HepG2 (cell line): ENCODE measurements around the gene FEM1B. TPM values are rescaled to one million over a fixed set of nuclear protein-coding genes. Genes with fewer than 3 reads are reported as not detected.

Source experiments
- ATAC-seq: fragments of 200-7000 bp; cut with Tn5 transposase; 3 replicates; pipeline ENCODE4 v1.9.1; 2020; ENCODE audit warnings: mild to moderate bottlenecking, moderate library complexity
- BruUV-seq: library from RNA; stranded (reverse); fragments of 400-500 nt; replicated peaks from 2 replicates; lab custom pipeline; 2021; lab: Mats Ljungman, UMichigan
- CTCF ChIA-PET: fragments of 300-600 bp; formaldehyde crosslinking; extraction: SDS; loops from one replicate; lab custom pipeline; 2021; ENCODE audit warnings: low total read pairs, inconsistent platforms, low intra/inter-chr PET ratio; lab: Yijun Ruan, JAX
- POLR2A ChIA-PET: fragments of 350-600 bp; sonication (Branson Sonifier 250); formaldehyde crosslinking; loops from one replicate; lab custom pipeline; 2020; ENCODE audit warnings: antibody characterized with exemption, inconsistent platforms; lab: Yijun Ruan, JAX
- DNase-seq: peaks from one replicate; pipeline ENCODE4 v3.0.0-alpha.2; 2015; ENCODE audit warnings: low spot score
- FAIRE-seq: peaks from 3 replicates; lab custom pipeline; 2011; peaks lifted over from hg19 to GRCh38; lab: Jason Lieb, UNC
- H2AFZ ChIP-seq: one replicate; pipeline ENCODE4 v1.6.1; 2011; ENCODE audit warnings: low read length, inconsistent platforms
- H3K27ac ChIP-seq: fragments of 300-600 bp; 3 replicates; pipeline ENCODE4 v1.8.0; 2011; ENCODE audit warnings: mixed run types, mild to moderate bottlenecking, mixed read lengths, low read length, inconsistent platforms; ENCODE audit not compliant: insufficient read depth; ENCODE audit errors: extremely low read length
- H3K27me3 ChIP-seq, 2 experiments: fragments of 200-600 bp in 1 of 2; 2 replicates in 1 of 2; 3 replicates in 1 of 2; pipeline versions ENCODE4 v1.6.0 to v1.8.0; 2011; ENCODE audit warnings: low read length in 2 of 2, mild to moderate bottlenecking in 2 of 2, moderate library complexity in 2 of 2, inconsistent platforms in 1 of 2; ENCODE audit not compliant: insufficient read depth in 2 of 2, control insufficient read depth in 1 of 2
- H3K36me3 ChIP-seq, 2 experiments: fragments of 200-600 bp in 1 of 2; replicated peaks in 1 of 2; 2 replicates in 1 of 2; 3 replicates in 1 of 2; pipeline versions ENCODE4 v1.5.1 to v1.8.0; 2011; ENCODE audit warnings: low read length in 2 of 2, inconsistent platforms in 1 of 2; ENCODE audit not compliant: insufficient read depth in 2 of 2, control insufficient read depth in 1 of 2
- H3K4me1 ChIP-seq: 2 replicates; pipeline ENCODE4 v1.5.1; 2012; ENCODE audit warnings: low read length, inconsistent platforms; ENCODE audit not compliant: insufficient read depth
- H3K4me2 ChIP-seq: 2 replicates; pipeline ENCODE4 v1.6.0; 2011; ENCODE audit warnings: low read depth, low read length, inconsistent platforms
- H3K4me3 ChIP-seq, 3 experiments: fragments of 200-600 bp in 1 of 3; sonication (generic), shearing (Covaris generic) in 1 of 3; replicated peaks in 1 of 3; 2 replicates each; pipeline ENCODE4 v1.5.1; 2011 to 2016; ENCODE audit warnings: low read length in 3 of 3, inconsistent platforms in 2 of 3, low read depth in 2 of 3, mild to moderate bottlenecking in 2 of 3, control low read depth in 1 of 3, mixed read lengths in 1 of 3; ENCODE audit not compliant: insufficient read depth in 1 of 3
- H3K79me2 ChIP-seq: one replicate; pipeline ENCODE4 v1.6.1; 2011; ENCODE audit warnings: low read length, inconsistent platforms; ENCODE audit not compliant: insufficient read depth
- H3K9ac ChIP-seq: 2 replicates; pipeline ENCODE4 v1.6.0; 2011; ENCODE audit warnings: mild to moderate bottlenecking, low read depth, low read length, inconsistent platforms; ENCODE audit not compliant: insufficient read depth
- H3K9me3 ChIP-seq: 2 replicates; pipeline ENCODE4 v1.5.1; 2012; ENCODE audit warnings: mild to moderate bottlenecking, low read length
- H4K20me1 ChIP-seq: 2 replicates; pipeline ENCODE4 v1.6.0; 2011; ENCODE audit warnings: inconsistent platforms, mild to moderate bottlenecking, low read length, moderate library complexity; ENCODE audit not compliant: insufficient read depth
- ARNTL ChIP-seq: sonication (generic); formaldehyde crosslinking; IDR thresholded peaks from 2 replicates; pipeline ENCODE4 v1.4.0; 2020; ENCODE audit warnings: mild to moderate bottlenecking, missing genetic modification reagents
- BATF2 ChIP-seq: sonication (generic); formaldehyde crosslinking; IDR thresholded peaks from 2 replicates; pipeline ENCODE4 v1.8.0; 2022; ENCODE audit warnings: mild to moderate bottlenecking, missing genetic modification reagents, moderate library complexity
- CBX1 ChIP-seq: IDR thresholded peaks from one replicate; pipeline ENCODE4 v1.6.1; 2016; ENCODE audit warnings: antibody characterized with exemption, low read depth
- CEBPG ChIP-seq: IDR thresholded peaks from 2 replicates; pipeline ENCODE4 v1.6.1; 2016
- EZH2 ChIP-seq: conservative IDR thresholded peaks from 2 replicates; pipeline ENCODE4 v1.6.1; 2012; ENCODE audit warnings: mild to moderate bottlenecking, low read depth, low read length, moderate library complexity
- FOXK2 ChIP-seq: fragments of 450-650 bp; IDR thresholded peaks from 2 replicates; pipeline ENCODE4 v1.6.1; 2016
- FOXO1 ChIP-seq: sonication (generic); formaldehyde crosslinking; IDR thresholded peaks from 2 replicates; pipeline ENCODE4 v1.4.0; 2020; ENCODE audit warnings: missing genetic modification reagents
- GZF1 ChIP-seq: sonication (generic); formaldehyde crosslinking; IDR thresholded peaks from 2 replicates; pipeline ENCODE4 v1.5.1; 2020; ENCODE audit warnings: mild to moderate bottlenecking, missing genetic modification reagents
- MIER2 ChIP-seq: IDR thresholded peaks from 2 replicates; pipeline ENCODE4 v1.6.1; 2016; ENCODE audit warnings: missing biosample characterization, missing genetic modification reagents
- NFE2L1 ChIP-seq: sonication (generic); formaldehyde crosslinking; IDR thresholded peaks from 2 replicates; pipeline ENCODE4 v1.4.0; 2020; ENCODE audit warnings: missing genetic modification reagents, mild to moderate bottlenecking, borderline replicate concordance
- POGZ ChIP-seq: sonication (generic); formaldehyde crosslinking; IDR thresholded peaks from 2 replicates; pipeline ENCODE4 v1.4.0; 2020; ENCODE audit warnings: mild to moderate bottlenecking, missing genetic modification reagents
- SP2 ChIP-seq: sonication (generic); formaldehyde crosslinking; IDR thresholded peaks from 2 replicates; pipeline ENCODE4 v1.5.1; 2020; ENCODE audit warnings: mild to moderate bottlenecking, missing genetic modification reagents
- STAT5B ChIP-seq: sonication (generic); formaldehyde crosslinking; IDR thresholded peaks from 2 replicates; pipeline ENCODE4 v1.4.0; 2020; ENCODE audit warnings: missing genetic modification reagents
- ZFP41 ChIP-seq: sonication (generic); formaldehyde crosslinking; IDR thresholded peaks from 2 replicates; pipeline ENCODE4 v1.4.0; 2020; ENCODE audit warnings: mild to moderate bottlenecking, missing genetic modification reagents, borderline replicate concordance
- ZNF20 ChIP-seq: sonication (generic); formaldehyde crosslinking; IDR thresholded peaks from 2 replicates; pipeline ENCODE4 v1.4.0; 2020; ENCODE audit warnings: mild to moderate bottlenecking, moderate library complexity, missing genetic modification reagents
- ZNF331 ChIP-seq: sonication (generic); formaldehyde crosslinking; IDR thresholded peaks from 2 replicates; pipeline ENCODE4 v1.4.0; 2020; ENCODE audit warnings: missing genetic modification reagents
- ZNF781 ChIP-seq: sonication (generic); formaldehyde crosslinking; IDR thresholded peaks from 2 replicates; pipeline ENCODE4 v1.5.1; 2020; ENCODE audit warnings: borderline replicate concordance, mild to moderate bottlenecking, missing genetic modification reagents; ENCODE audit errors: not compliant biosample characterization
- ZSCAN12 ChIP-seq: sonication (generic); formaldehyde crosslinking; IDR thresholded peaks from 2 replicates; pipeline ENCODE4 v1.9.0; 2021; ENCODE audit warnings: mild to moderate bottlenecking, missing genetic modification reagents
- ZSCAN31 ChIP-seq: sonication (generic); formaldehyde crosslinking; IDR thresholded peaks from 2 replicates; pipeline ENCODE4 v1.5.0; 2020; ENCODE audit warnings: low read depth, mild to moderate bottlenecking, missing genetic modification reagents
- WGBS: methylation state at CpG from one replicate; pipeline ENCODE4 v1.1.6; 2017; ENCODE audit warnings: low lambda C conversion rate; 5-methylcytosine and 5-hydroxymethylcytosine counted together
- in situ Hi-C: cut with HindIII; loops from 2 replicates; pipeline ENCODE4 v1.10.0; 2017; ENCODE audit warnings: low pct_unique_long_range_greater_than_20kb; ENCODE audit not compliant: extremely low pct_ligation_motif_present
- intact Hi-C: fragments of 100-400 bp; cut with micrococcal nuclease; formaldehyde crosslinking; loops from one replicate; pipeline ENCODE4 v1.10.0; 2022; ENCODE audit not compliant: unreplicated experiment
- polyA plus RNA-seq, 8 experiments: library from polyadenylated mRNA; depleted of rRNA in 3 of 8; stranded (reverse) in 7 of 8; unstranded in 1 of 8; fragments of >200 nt; fragmentation: Illumina TruSeq in 4 of 8; extraction: Trizol in 4 of 8; gene quantifications; 2 replicates each; pipeline versions ENCODE4 v1.2.1 to v1.2.3, GENCODE V29; 2011 to 2016; ENCODE audit warnings: low read depth in 4 of 8, missing spikeins in 1 of 8, mixed read lengths in 1 of 8; ENCODE audit not compliant: insufficient read depth in 1 of 8
- total RNA-seq, 5 experiments: library from RNA; depleted of rRNA; stranded (reverse); fragments of >200 nt; fragmentation: Illumina TruSeq; extraction: Trizol; gene quantifications; 2 replicates each; pipeline ENCODE4 v1.2.3, GENCODE V29; 2016; ENCODE audit warnings: low read depth in 1 of 5
- TF ChIP-seq, protein P1 (sequence below): sonication (generic); formaldehyde crosslinking; IDR thresholded peaks from 2 replicates; pipeline ENCODE4 v1.8.0; 2022; ENCODE audit warnings: low read depth, missing genetic modification reagents
- TF ChIP-seq, protein P2 (sequence below): sonication (generic); formaldehyde crosslinking; IDR thresholded peaks from 2 replicates; pipeline ENCODE4 v1.5.1; 2020; ENCODE audit warnings: mild to moderate bottlenecking, missing genetic modification reagents, borderline replicate concordance
- TF ChIP-seq, protein P3 (sequence below): sonication (generic); formaldehyde crosslinking; IDR thresholded peaks from 2 replicates; pipeline ENCODE4 v1.5.1; 2020; ENCODE audit warnings: missing genetic modification reagents, mild to moderate bottlenecking, borderline replicate concordance

Gene FEM1B
- total and polyA plus RNA-seq, 2 of the 13 experiments (the other 11 are each of a cell fraction or from before 2014, with no cell fraction given), result 38.1 to 40.0 TPM

- TF ChIP-seq BATF2 (CRISPR knock-in tag) (no peak), ZFP41 (no peak), STAT5B (no peak), NFE2L1 (no peak)
- TF ChIP-seq, protein P1, sequence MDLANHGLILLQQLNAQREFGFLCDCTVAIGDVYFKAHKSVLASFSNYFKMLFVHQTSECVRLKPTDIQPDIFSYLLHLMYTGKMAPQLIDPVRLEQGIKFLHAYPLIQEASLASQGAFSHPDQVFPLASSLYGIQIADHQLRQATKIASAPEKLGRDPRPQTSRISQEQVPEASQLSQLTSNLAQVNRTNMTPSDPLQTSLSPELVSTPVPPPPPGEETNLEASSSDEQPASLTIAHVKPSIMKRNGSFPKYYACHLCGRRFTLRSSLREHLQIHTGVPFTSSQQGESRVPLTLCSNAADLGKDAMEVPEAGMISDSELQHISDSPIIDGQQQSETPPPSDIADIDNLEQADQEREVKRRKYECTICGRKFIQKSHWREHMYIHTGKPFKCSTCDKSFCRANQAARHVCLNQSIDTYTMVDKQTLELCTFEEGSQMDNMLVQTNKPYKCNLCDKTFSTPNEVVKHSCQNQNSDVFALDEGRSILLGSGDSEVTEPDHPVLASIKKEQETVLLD (CRISPR knock-in tag), result no peak
Measured at GRCh38 chr15:68261241-68261640, 16.3 kb upstream of the FEM1B start (continued).

DNA sequence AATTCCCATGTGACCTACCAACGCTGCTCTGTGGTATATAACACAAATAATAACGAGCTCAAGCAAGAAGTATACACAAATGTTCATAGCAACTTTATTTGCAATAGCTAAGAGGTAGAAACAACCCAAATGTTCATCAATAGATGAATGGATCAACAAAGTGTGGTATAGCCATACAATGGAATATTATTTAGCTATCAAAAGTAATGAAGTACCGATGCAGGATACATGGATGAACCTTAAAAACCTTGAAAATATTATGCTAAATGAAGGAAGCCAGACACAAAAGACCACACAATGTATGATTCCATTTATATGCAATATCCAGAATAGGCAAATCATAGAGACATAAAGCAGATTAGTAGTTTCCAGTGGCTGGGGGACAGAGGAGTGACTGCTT is 15.6 kb upstream of the FEM1B start:
- no TSS peak for BruUV-seq
- H2AFZ ChIP-seq, result no peak overlapping the region
- H3K79me2 ChIP-seq, result no peaks in the 10 kb centered on the region
- 15% methylated on average over 3 of the region's 3 CpGs for WGBS
- CTCF ChIA-PET, result no interaction called here
- no peak overlapping the region for H3K4me2 ChIP-seq
- no peak for FAIRE-seq
- H3K4me1 ChIP-seq, result peaks cover 2% of the 10 kb centered on the region
- 0 out of 5 replicates have a peak, but pooled peaks cover 0 to 4% of the 10 kb centered on the region in 2 experiments for H3K27me3 ChIP-seq
- no peak for DNase-seq
- no peaks in the 10 kb centered on the region for H3K36me3 ChIP-seq
- H3K9ac ChIP-seq, result no peak overlapping the region
- POLR2A ChIA-PET, result no interaction called here
- in situ Hi-C loops (no loop called here), intact Hi-C loops (no loop called here)
- no peak overlapping the region for H3K27ac ChIP-seq
- no peaks in the 10 kb centered on the region for H4K20me1 ChIP-seq
- no peak for ATAC-seq
- no peaks in the 10 kb centered on the region for H3K9me3 ChIP-seq
- H3K4me3 ChIP-seq, result no peak overlapping the region
- TF ChIP-seq SP2 (no peak), ZNF781 (CRISPR knock-in tag) (no peak), ZSCAN31 (CRISPR knock-in tag) (no peak), CEBPG (CRISPR knock-in tag) (no peak), EZH2 (no peak), FOXK2 (no peak), FOXO1 (CRISPR knock-in tag) (no peak), ARNTL (no peak), CBX1 (no peak), ZNF20 (CRISPR knock-in tag) (no peak), POGZ (CRISPR knock-in tag) (no peak), ZNF331 (CRISPR knock-in tag) (no peak), GZF1 (CRISPR knock-in tag) (no peak), ZSCAN12 (no peak), MIER2 (CRISPR knock-in tag) (no peak)
- TF ChIP-seq, protein P2, sequence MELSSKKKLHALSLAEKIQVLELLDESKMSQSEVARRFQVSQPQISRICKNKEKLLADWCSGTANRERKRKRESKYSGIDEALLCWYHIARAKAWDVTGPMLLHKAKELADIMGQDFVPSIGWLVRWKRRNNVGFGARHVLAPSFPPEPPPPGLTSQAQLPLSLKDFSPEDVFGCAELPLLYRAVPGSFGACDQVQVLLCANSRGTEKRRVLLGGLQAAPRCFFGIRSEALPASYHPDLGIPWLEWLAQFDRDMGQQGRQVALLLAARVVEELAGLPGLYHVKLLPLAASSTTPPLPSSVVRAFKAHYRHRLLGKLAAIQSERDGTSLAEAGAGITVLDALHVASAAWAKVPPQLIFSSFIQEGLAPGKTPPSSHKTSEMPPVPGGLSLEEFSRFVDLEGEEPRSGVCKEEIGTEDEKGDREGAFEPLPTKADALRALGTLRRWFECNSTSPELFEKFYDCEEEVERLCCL, result no peak
- TF ChIP-seq, protein P3, sequence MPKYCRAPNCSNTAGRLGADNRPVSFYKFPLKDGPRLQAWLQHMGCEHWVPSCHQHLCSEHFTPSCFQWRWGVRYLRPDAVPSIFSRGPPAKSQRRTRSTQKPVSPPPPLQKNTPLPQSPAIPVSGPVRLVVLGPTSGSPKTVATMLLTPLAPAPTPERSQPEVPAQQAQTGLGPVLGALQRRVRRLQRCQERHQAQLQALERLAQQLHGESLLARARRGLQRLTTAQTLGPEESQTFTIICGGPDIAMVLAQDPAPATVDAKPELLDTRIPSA (CRISPR knock-in tag), result no peak
